ENCODE results near the gene TGM4.

Gene TGM4

DNA sequence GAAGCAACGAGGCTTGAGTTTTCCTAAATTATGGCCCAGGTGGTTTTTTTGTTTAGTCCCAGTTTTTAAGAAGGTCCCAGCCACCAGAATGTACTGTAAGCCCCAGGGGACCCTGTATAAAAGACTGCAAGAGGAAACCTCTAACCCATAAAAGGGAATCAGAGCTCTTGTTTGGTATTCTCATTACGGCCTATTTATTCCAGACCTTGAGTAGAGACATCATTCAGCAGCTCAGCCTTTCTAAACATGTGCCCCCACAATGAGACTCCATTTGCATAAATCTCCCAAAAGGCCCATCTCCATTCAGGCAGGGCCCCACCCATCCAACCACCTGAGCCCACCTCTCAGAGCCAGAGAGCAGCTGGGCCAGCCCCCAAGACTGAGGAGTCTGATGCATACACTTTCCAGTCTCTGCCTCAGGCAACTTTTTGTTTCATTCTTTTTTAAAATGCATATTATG is 75.9 kb downstream of the TGM4 start:
- H3K4me3 ChIP-seq (ENCODE audit: low read depth, low read length), result no peak overlapping the region
- TF ChIP-seq, protein P1, sequence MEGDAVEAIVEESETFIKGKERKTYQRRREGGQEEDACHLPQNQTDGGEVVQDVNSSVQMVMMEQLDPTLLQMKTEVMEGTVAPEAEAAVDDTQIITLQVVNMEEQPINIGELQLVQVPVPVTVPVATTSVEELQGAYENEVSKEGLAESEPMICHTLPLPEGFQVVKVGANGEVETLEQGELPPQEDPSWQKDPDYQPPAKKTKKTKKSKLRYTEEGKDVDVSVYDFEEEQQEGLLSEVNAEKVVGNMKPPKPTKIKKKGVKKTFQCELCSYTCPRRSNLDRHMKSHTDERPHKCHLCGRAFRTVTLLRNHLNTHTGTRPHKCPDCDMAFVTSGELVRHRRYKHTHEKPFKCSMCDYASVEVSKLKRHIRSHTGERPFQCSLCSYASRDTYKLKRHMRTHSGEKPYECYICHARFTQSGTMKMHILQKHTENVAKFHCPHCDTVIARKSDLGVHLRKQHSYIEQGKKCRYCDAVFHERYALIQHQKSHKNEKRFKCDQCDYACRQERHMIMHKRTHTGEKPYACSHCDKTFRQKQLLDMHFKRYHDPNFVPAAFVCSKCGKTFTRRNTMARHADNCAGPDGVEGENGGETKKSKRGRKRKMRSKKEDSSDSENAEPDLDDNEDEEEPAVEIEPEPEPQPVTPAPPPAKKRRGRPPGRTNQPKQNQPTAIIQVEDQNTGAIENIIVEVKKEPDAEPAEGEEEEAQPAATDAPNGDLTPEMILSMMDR (IDR thresholded peaks at IDR 0.05; ENCODE audit: borderline replicate concordance, insufficient read depth, low read depth, low read length), result no peak

DNA sequence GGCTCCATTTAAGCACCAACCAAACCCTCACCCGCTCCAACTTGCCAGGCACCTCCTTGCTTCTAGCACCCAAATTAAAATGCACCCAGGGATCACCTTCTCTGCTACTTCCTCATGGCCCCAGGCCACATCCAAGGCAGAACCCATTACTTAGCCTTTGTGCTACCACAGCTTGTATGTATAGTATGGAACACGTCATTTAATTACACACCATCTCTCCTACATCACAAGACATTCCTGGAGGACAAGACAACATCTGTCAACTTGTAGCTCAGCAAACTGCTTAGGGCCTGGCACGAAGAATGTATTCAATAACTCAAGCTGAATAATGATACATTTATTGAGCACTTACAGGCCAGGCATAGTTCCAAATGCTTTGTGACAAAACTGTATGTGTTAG is 78.3 kb downstream of the TGM4 start:
- TF ChIP-seq, protein P1 (IDR thresholded peaks at IDR 0.05; ENCODE audit: borderline replicate concordance, insufficient read depth, low read depth, low read length), result no peak
- no peak overlapping the region for H3K4me3 ChIP-seq (ENCODE audit: low read depth, low read length)

DNA sequence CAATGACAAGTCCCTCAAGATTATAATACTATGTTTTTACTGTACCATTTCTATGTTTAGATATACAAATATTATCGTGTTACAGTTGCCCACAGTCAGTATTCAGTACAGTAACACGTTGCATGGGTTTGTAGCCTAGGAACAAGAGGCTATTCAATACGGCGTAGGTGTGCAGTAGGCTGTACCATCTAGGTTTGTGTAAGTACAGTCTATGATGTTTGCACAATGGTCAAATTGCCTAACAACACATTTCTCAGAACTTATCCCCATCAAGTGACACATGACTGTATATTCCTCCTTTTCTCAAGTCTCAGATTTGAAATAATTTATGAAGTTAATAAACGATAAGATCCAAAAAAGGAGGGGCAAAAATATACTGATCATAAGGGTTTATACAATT is 79.9 kb downstream of the TGM4 start:
- TF ChIP-seq, protein P1 (IDR thresholded peaks at IDR 0.05; ENCODE audit: borderline replicate concordance, insufficient read depth, low read depth, low read length), result no peak
- no peak overlapping the region for H3K4me3 ChIP-seq (ENCODE audit: low read depth, low read length)

DNA sequence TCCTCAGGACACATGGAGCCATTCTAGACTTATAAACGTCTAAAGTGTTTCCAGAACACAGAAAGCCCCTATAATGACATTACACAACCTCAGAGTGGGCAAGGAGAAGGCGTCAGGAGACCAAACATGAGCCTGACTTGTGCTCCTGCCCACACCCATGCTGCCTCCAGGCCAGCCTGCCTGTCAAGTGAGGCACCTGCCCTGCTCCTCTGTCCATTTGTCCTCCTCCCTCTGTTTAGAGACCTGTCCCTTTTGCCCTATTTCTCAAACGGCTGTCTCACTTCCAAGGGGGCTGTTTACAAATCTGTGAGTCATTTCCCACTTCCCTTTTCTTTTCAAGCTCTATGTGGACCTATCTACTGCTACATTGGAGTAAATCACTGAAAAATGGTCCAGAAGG is 80.6 kb downstream of the TGM4 start:
- TF ChIP-seq, protein P1 (IDR thresholded peaks at IDR 0.05; ENCODE audit: borderline replicate concordance, insufficient read depth, low read depth, low read length), result no peak
- no peak overlapping the region for H3K4me3 ChIP-seq (ENCODE audit: low read depth, low read length)

DNA sequence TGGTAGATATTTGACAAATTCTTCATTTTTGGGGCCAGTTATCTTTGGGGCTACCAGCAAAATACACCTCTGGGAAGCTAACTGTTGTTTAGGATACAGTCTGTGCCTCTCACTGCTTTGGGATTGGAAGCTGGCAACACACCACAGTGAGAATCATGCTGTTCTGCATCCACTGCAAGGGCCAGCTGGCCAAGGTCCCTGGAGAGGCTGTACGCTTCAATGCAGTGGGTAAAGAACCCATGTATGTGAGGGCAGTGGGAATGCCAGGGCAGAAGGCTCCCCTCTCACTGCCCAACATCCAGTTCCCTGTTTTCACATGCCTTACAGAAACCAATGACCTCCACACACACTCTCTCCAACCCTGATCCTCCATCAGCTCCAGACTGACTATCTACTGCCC is 81.5 kb downstream of the TGM4 start:
- TF ChIP-seq, protein P1 (IDR thresholded peaks at IDR 0.05; ENCODE audit: borderline replicate concordance, insufficient read depth, low read depth, low read length), result no peak

DNA sequence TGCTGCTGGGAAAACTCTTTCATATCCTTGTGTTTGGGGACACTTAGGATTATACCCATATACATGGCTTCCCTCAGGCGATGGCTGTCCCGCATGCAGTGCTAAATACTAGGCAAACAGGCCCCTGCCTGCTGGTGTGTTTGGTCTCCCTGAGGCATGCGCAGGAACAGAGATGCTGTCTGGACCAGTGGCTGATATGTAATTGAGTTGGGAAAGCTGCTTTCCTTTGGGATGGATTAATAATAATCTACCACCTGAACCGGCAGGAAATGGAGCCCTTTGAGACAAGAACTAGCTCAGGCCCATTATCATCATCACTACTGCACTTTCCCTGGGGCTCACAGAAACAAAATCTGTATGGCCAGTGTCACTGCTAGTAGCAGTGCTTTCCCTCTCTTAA is 83.6 kb downstream of the TGM4 start:
- TF ChIP-seq, protein P1 (IDR thresholded peaks at IDR 0.05; ENCODE audit: borderline replicate concordance, insufficient read depth, low read depth, low read length), result no peak

More for the DNA sequence above, 81.5 kb downstream of the TGM4 start:
- no peak overlapping the region for H3K4me3 ChIP-seq (ENCODE audit: low read depth, low read length)

DNA sequence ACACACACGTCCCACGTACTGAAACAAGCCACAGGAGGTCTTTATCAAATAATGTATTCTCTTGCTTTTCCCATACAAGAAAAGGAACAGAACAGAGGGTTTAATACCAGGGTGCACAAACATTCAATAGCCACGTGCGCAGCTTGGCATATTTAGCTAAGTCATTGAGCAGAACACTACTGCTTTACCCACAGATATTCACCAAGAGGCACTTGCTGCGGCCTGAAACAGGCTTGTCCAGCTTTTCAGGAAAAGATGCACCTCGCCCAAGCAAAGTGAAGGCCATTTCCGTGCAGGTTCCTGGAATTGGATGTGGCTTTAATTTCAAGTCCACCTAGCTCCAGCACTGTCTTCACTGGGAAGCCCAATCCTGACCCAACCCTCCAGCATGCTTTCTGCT is 84.0 kb downstream of the TGM4 start:
- TF ChIP-seq, protein P1 (IDR thresholded peaks at IDR 0.05; ENCODE audit: borderline replicate concordance, insufficient read depth, low read depth, low read length), result no peak
- no peak overlapping the region for H3K4me3 ChIP-seq (ENCODE audit: low read depth, low read length)

More for the DNA sequence above, 83.6 kb downstream of the TGM4 start:
- H3K4me3 ChIP-seq (ENCODE audit: low read depth, low read length), result no peak overlapping the region

All from GM12875 (cell line).